ENCODE measurements around the gene TRAPPC2L.
"Not testable (repeated sequence)": the region's sequence is repeated elsewhere in the genome, so short reads cannot be mapped to it uniquely, and the experiment has no call there.

The TRAPPC2L gene

DNA sequence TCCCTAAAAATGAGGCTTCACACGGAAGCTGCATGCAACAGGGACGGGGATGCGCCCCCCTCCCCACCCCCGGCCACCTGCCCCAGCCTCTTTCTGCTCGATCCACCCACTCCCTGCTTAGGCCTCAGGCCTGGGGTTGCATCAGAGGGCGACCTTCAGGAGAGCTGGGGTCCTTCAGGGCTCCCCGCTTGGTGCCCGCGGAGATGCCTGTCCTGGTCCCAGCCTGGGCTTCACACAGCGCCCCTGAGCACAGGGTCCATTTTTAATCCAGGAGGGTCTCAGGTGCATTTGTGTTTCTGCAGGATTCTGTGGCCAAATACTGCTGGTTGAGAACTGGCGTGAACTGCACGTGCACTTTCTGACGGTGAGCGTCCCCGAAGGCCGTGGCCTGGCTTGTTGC, 37.8 kb upstream of the TRAPPC2L start:
- no peak for DNase-seq

DNA sequence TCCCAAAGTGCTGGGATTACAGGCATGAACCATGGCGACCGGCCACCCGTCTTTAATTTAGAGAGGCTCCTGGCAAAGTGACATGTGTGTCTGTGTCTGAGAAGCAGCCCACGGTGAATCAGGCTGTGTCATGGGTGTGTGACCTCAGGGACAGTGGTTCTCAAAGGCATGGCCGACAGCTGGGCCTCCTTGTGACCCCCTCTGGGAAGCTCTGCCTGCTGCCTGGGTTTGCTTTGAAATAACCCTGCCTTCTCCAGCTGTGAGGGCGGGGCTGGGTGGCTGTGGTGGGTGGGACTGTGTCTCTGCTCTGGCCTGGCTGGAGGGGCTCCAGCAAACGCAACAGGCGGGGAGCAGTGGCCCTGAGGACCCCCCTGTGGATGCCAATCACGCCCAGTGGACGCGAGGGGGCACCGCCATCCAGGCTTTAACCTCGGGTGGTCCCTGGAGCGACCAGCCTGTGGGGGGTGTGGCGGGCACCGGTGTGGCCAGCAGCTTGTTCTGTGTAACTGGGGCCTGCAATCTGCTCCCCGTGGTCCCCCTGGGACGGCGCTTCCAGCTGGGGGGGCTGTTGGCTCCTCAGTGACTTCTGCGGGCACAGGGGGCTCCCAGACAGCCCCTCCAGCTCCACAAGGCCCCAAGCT, 36.4 kb upstream of the TRAPPC2L start:
- no peak for DNase-seq

DNA sequence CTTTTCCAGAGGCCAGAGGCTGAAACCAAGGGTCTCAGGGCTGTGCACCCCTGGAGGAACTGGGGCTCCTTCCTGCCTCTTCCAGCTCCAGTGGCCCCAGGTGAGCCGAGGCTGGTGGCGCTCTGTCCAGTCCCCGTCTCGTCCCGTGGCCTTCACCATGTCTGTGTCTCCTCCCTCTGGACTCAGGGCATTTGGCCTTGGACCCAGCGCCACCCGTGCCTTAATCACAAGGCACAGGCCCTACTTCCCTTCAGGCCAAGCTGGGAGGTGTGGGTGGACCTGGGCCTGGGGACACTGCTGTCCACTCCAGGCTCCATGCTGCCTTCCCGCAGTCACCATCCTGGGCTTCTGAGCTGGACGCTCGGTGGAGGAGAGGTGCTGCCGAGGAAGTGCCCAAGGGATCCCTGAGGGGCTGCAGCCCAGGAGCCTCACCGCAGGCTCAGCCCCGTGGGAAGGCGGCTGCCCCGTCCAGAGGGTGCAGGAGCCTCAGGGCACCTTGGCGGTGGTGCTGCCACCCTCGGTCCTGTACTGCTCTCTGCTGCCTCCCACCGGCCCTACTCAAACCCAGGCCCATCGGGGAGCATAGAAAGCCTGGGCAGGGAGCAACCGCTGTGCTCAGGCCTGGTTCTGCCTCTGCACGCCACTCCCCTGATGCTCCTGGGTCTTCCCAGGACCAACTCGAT, 35.6 kb upstream of the TRAPPC2L start:
- DNase-seq, result no peak

DNA sequence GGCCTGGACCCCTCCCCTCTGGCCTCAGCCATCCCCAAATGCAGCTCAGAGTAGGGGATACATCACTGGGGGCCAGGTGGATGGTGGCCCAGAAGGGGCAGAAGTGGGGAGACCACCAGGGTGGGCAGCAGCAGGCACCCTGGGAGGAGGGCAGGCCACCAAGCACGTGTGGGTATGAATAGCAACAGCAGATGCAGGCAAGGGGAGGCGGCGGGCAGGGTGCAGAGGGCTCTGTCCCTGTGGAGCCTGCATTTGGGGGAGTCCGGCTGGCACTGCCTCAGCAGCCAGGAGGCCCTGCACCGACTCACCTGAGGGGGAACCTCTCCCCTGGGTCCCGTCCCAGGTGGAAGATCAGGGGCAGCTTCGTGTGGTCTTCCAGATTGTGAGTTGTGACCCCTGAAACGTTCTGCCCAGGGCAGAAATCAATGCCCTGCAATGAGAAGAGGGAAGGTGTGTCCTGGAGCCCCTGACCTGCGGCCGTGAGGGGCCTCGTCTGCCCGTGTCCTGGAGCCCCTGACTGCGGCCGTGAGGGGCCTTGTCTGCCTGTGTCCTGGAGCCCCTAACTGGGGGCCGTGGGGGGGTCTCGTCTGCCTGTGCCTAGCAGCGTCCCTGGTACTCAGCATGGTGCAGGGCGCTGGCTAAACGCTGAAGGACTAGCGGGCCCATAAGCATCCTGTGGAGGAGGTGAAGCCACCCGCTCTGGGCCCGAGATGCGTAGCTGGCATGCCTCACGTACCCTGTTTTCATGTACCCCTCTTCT, 34.5 kb upstream of the TRAPPC2L start:
- DNase-seq, result no peak

DNA sequence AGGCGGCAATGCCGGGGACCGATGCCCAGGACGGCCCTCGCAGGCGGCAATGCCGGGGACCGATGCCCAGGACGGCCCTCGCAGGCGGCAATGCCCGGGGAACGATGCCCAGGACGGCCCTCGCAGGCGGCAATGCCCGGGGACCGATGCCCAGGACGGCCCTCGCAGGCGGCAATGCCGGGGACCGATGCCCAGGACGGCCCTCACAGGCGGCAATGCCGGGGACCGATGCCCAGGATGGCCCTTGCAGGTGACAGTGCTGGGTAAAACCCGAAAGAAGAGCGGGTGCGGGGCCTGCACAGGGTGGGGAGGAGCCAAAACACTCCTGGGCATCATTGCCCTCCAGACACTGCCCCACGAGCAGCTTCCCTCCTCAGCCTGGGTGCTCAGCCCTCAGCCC, 33.3 kb upstream of the TRAPPC2L start:
- not testable (repeated sequence) for DNase-seq

DNA sequence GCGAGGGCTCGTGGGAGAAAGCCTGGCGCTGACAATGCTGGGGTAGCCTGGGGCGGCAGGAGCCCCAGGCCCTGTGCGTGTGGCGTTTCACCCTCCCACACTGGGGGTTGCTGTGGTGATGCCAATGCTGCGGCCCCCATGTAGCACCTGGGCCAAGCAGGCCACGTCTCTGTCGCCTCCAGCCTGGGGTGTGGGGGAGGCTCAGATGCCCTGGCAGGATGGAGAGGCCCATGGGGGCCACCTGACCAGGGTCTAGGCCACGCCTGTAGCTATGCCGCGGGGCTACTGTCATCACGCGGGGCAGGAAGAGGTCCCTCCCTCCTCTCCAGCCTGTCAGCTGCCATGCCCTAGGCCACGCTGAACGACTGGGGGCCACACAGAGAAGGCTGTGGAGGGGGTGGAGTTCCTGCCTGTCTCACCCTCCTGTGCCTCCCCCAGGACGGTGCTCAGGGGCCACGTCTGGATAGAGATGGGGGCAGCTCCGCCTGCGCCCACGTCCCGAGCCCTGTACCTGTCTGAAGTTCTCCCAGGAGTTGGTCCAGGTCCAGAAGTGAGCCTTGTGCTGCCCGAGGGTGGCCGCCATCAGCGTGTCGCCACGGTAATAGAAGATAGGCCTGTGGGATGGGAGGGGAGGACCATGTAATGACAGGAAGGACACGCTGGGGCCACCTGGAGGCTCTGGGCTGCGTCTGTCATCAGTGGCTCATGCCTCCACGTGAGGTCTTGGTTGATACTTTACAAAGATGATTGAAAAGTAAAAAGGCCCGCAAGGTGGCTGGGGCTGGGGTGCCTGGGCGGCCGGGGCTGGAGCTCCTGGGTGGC, 32.5 kb upstream of the TRAPPC2L start:
- no peak for DNase-seq

DNA sequence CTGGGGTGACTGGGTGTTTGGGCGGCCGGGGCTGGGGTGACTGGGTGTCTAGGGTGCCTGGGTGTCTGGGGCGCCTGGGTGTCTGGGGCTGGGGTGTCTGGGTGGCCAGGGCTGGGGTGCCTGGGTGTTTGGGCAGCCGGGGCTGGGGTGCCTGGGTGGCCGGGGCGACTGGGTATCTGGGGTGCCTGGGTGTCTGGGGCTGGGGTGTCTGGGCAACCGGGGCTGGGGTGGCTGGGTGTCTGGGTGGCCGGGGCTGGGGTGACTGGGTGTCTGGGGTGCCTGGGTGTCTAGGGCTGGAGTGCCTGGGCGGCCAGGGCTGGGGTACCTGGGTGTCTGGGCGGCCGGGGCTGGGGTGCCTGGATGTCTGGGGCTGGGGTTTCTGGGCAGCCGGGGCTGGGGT, 31.8 kb upstream of the TRAPPC2L start:
- no peak for DNase-seq

DNA sequence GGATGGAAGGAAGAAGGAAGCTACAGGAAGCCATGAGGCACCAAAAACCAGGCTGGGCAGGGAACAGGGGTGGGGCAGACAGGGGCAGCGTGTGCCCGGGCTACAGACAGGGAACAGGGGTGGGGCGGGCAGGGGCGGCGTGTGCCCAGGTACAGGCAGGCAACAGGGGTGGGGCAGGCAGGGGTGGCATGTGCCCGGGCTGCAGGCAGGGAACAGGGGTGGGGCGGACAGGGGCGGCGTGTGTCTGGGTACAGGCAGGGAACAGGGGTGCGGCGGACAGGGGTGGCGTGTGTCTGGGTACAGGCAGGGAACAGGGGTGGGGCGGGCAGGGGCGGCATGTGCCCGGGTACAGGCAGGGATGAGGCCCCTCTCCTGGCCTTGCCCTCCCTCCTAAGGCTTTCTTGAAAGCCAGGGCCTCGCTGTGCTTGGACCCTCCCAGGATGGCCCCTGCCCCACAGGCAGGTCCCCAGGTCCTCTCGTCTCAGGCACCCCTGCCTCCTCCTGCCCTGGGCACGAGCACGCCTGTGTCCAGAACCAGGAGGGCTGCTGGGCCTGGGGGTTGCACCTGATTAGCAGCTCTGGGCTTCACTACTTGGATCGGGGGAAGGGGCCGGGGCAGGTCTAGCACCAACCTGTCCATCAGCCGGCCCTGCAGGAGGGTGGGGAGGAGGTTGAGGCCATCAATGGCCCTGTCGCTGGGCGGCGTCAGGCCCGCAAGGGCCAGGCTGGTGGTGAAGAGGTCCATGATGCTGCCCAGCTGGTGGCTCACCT, 30.7 kb upstream of the TRAPPC2L start:
- no peak for DNase-seq

DNA sequence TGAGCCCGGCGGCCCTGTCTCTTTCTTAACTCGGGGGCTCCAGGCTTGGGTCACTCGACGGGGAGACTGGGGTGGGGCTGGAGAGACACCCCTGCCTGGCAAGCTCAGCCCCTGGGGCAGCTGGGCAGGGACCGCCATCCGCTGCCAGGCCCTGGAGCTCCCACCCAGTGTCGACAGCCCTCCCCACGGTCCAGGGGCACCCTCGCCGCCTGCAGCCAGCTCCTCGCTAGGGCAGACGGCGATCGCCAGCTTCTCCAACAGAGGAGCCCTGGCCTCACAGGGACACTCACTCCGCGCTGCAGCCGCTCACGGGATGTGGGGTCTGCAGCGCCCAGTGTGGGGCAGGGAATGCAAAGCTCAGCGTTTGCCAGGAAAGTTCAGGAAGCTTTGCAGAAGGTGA, 29.2 kb upstream of the TRAPPC2L start:
- no peak for DNase-seq

DNA sequence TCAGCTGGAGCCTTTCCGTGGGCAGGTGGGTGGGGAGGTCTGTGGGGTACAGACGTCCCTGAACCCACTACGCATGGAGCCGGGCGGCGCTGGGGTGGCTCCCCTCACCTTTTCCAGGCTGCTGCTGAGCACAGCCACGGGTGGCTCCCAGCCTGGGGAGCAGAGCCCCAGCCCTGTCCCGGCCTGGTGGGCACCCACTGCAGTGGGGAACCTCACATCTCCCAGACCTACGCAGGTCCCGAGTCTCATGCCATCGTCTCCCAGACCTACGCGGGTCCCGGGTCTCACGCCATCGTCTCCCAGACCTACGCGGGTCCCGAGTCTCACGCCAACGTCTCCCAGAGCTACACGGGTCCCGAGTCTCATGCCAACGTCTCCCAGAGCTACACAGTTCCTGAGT, 28.2 kb upstream of the TRAPPC2L start:
- no peak for DNase-seq

DNA sequence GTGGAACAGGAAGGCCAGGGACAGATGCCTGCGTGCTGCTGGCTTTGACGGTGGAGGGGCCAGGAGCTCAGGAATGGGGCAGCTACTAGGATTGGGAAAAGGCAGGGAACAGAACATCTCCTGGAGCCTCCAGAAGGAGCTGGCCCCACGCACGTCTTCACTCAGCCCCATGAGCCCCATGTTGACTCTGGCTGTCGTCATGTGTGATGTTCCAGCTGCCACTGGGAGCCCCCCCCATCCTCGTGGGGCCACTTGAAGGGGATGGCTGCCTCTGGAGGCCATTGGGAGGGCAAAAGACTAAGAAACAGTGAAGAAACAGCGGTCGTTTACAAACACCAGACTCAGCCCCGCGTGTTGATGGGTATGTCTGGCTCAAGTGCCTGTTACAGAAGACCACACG, 26.7 kb upstream of the TRAPPC2L start:
- no peak for DNase-seq

DNA sequence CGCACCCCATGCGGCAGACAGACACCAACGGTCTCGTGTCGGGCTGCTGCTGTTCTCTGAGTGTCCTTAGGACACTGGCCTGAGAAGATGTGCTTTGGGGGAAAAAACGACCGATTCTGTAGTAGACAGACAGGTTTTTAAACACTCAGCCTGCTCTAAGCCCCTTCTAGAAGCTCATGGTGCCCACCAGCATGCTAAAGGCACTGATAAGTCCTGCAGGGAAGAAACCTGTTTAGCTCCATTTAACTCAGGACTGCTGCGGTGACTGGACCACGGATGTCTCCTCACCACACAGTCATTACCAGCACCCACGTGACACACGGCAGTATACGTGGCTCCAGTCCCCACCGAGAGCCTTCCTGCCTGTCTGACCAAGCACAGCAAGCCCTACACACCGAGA, 26.1 kb upstream of the TRAPPC2L start:
- DNase-seq, result no peak

DNA sequence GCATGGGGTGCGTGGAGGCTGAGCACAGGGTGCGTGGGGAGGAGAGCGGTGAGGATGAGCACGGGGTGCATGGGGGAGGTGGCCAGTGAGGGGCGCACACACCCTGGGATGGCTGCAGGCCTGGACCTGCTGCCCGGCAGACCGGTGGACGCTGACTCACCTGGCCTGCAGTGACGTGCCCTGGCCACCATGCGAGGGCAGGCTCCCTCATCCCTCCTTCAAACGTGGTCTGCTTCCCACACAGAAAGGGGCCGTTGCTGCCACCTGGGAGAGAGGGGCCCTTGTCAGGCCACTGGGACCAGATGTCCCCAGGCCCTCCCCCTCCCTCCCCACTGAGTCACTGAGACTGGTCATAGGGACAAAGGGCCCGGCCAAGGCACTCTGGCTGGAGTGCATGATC, 25.1 kb upstream of the TRAPPC2L start:
- DNase-seq, result no peak

DNA sequence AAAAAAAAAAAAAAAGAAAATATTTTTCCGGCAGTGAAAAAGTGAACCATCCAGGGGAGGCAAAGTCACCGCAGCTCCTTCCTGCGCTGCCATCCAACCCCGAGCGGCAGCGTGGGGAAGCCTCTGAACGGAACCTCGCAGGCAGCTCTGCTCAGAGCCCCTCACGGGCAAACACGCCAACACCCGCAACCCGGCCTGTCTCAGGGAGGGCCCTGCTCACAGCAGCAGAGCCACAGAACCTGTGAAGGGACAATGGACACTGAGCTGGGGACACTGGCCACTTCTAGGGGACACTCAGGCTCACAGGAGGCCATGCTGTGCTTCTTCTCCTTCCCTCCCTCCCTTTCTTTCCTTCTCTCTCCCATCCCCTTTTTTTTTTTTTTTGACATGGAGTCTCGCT, 23.8 kb upstream of the TRAPPC2L start:
- DNase-seq, result no peak

DNA sequence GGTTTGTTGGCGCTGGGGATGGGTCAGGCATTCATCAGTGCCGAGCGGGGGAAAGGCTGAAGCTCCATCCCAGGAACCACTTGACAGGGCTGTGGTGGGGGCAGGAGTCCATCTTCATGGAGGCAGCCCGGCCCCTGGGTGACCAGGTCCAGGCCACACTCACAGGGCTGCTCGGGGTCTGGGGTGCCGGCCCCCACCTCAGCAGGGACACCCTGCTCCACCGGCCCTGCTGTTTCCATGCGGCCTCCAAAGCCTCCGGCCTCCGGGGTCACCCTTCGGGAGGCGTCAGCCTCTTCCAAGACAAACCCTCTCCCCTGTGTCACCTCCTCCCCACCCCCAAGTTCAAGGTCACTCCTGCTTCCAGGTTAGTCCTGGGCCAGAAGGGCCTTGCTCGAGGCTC, 22.3 kb upstream of the TRAPPC2L start:
- DNase-seq, result no peak

DNA sequence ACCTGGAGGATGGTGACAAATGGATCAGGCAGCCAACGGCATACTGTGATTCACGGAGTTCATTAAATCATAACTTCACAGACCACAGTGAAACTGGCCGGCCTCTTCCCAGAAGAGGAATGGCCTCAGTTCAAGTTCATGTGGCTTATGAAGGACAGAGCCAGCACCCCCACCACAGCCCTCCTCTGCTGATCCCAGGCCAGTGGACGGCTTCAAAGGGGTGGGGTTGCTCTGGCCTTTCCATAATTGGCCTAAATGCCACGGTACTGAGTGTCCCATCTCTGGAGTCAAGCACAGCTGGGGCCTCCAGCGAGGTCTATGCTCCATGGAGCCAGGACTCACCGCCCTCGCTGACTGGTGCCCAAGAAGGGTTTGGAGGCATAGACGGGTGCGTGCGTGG, 21.5 kb upstream of the TRAPPC2L start:
- no peak for DNase-seq

DNA sequence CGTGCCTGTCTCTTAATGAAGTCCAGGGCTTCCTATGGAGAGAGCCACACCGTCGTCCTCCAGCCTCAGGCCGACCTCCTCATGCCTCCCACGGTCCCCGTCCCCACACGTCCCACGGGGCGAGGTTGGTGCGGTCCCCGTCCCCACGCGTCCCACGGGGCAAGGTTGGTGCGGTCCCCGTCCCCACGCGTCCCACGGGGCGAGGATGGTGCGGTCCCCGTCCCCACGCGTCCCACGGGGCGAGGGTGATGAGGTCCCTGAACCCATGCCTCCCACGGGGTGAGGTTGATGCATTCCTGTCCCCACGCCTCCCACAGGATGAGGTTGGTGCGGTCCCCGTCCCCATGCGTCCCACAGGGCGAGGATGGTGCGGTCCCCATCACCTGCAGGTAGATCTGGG, 21.1 kb upstream of the TRAPPC2L start:
- no peak for DNase-seq

DNA sequence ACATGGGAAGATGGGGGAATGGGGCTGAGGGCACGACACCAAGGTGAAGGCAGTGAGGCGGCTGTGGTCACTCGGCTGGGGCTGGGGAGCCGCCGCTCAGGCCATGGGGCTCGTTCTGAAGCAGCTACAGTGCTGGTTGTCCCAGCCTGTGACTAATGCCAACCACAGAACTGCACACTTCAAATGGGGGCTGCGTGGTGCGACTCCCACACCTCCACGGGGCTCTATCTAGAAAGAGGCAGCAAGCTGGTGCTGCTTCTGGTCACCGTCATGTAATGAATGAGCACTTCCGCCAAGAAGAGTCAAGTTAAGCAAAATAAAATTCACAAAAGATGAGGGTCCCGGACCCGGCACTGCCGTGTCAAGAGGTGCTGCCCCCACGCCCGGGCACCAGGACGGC, 20.1 kb upstream of the TRAPPC2L start:
- no peak for DNase-seq

DNA sequence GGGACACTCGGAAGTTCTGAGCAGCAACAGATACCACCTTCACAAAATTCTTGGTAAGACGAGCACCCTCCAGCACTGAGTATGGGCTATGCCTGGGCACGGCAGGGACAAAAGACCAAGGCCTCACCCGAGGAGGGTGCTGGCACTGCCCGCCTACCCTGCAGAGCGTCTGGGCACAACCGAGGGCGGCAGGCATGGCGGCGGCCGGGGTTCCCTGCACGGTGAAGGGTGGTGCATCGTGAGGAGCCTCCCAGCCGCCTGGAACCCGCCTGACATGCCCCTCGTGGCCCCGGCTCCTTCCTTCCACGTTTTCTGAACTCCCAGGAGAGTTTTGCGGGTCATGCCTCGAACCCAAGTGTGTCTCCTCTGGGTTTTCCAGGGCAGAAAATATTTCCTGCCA, 19.1 kb upstream of the TRAPPC2L start:
- DNase-seq, result no peak

DNA sequence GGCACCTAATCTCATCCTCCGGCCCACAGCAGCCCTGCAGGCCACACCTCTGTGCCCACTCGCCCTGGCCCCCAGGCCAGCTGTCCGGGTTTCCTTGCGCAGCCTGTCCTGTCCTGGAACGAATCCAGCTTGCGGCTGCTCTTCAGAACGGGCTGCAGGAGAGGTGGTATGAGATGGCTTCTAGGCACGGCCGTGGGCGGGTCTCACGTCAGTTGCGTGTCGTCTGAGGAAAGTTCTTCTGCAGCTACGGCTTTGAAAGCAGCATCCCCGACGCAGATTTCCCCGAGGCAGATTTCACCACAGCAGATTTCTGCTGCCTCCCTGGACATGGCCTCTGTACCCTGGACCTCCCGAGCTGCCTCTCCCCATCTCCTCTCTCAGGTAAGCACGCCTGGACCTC, 18.4 kb upstream of the TRAPPC2L start:
- no peak for DNase-seq

DNA sequence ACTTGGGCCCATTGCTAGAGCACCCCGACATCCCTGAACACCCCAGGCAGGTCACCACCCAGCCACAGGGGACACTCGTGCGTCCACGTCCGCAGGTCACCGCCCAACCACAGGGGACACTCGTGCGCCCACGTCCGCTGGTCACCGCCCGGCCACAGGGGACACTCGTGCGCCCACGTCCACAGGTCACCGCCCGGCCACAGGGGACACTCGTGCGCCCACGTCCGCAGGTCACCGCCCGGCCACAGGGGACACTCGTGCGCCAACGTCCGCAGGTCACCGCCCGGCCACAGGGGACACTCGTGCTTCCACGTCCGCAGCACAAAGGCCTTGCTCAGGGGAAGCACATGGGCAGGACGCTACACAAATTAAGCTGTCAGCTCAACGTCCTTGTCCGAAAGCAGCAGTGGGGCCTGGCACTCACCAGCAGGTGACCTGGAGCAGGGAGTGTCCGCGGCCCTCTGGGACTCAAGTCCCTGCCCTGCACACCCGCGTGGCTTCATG, 17.8 kb upstream of the TRAPPC2L start:
- no peak for DNase-seq
